GM23338 (cell line): ENCODE results near the gene THSD4. TPM values are rescaled to one million over a fixed set of nuclear protein-coding genes. Genes with fewer than 3 reads are reported as not detected.
A peak's percentile ranks its signal among the peaks of the same experiment; 100 is the strongest.

Experiments
- ATAC-seq: fragments of 200-7000 bp; cut with Tn5 transposase; 3 replicates; pipeline ENCODE4 v1.9.1; 2020
- DNase-seq: peaks from one replicate; pipeline ENCODE4 v3.0.0-alpha.2; 2015; ENCODE audit warnings: low spot score
- H2AFZ ChIP-seq: fragments of 200-600 bp; sonication (generic); 2 replicates; pipeline ENCODE4 v1.8.0; 2016; ENCODE audit warnings: antibody characterized with exemption, mild to moderate bottlenecking, moderate library complexity
- H3F3A ChIP-seq: fragments of 200-600 bp; sonication (generic); replicated peaks from 2 replicates; pipeline ENCODE4 v1.8.0; 2017; ENCODE audit warnings: antibody characterized with exemption, mixed run types, low read depth
- H3K27ac ChIP-seq: fragments of 200-600 bp; sonication (generic); 2 replicates; pipeline ENCODE4 v1.6.1; 2016; ENCODE audit warnings: low read depth
- H3K27me3 ChIP-seq: fragments of 200-600 bp; sonication (generic); 2 replicates; pipeline ENCODE4 v1.8.0; 2016; ENCODE audit warnings: mild to moderate bottlenecking, mixed run types, moderate library complexity; ENCODE audit not compliant: insufficient read depth
- H3K36me3 ChIP-seq: fragments of 200-600 bp; sonication (generic); 2 replicates; pipeline ENCODE4 v1.8.0; 2016; ENCODE audit warnings: mild to moderate bottlenecking; ENCODE audit not compliant: insufficient read depth
- H3K4me1 ChIP-seq: fragments of 200-600 bp; sonication (generic); 2 replicates; pipeline ENCODE4 v1.8.0; 2016; ENCODE audit warnings: mild to moderate bottlenecking, moderate library complexity; ENCODE audit not compliant: insufficient read depth
- H3K4me2 ChIP-seq: fragments of 200-600 bp; sonication (generic); 2 replicates; pipeline ENCODE4 v1.7.1; 2017; ENCODE audit warnings: mixed run types
- H3K4me3 ChIP-seq: fragments of 200-600 bp; sonication (generic); 2 replicates; pipeline ENCODE4 v1.6.1; 2016; ENCODE audit warnings: mixed run types
- H3K79me2 ChIP-seq: fragments of 200-600 bp; sonication (generic); replicated peaks from 2 replicates; pipeline ENCODE4 v1.8.0; 2017; ENCODE audit warnings: mild to moderate bottlenecking; ENCODE audit not compliant: insufficient read depth
- H3K9me2 ChIP-seq: fragments of 200-600 bp; sonication (generic); 2 replicates; pipeline ENCODE4 v1.8.0; 2017; ENCODE audit not compliant: insufficient read depth
- H4K20me1 ChIP-seq: fragments of 200-600 bp; sonication (generic); replicated peaks from 2 replicates; pipeline ENCODE4 v1.8.0; 2017; ENCODE audit warnings: mild to moderate bottlenecking; ENCODE audit not compliant: insufficient read depth
- H3K27ac Mint-ChIP-seq: 2 replicates; pipeline ENCODE4 v1.8.0; 2020; ENCODE audit warnings: inconsistent platforms, mild to moderate bottlenecking, moderate library complexity, mixed read lengths
- H3K27me3 Mint-ChIP-seq: 3 replicates; pipeline ENCODE4 v1.8.0; 2022; ENCODE audit warnings: low read depth, mild to moderate bottlenecking, moderate library complexity, mixed read lengths, inconsistent platforms; ENCODE audit not compliant: insufficient read depth, poor library complexity
- H3K36me3 Mint-ChIP-seq: 3 replicates; pipeline ENCODE4 v1.8.0; 2021; ENCODE audit warnings: low read depth, mild to moderate bottlenecking, inconsistent platforms, moderate library complexity, mixed read lengths
- H3K4me1 Mint-ChIP-seq: 3 replicates; pipeline ENCODE4 v1.8.0; 2020; ENCODE audit warnings: mild to moderate bottlenecking, inconsistent platforms, mixed read lengths
- H3K4me3 Mint-ChIP-seq: 3 replicates; pipeline ENCODE4 v1.8.0; 2021; ENCODE audit warnings: moderate library complexity, mild to moderate bottlenecking, inconsistent platforms, mixed read lengths
- H3K9me3 Mint-ChIP-seq: 3 replicates; pipeline ENCODE4 v1.8.0; 2020; ENCODE audit warnings: moderate library complexity, mild to moderate bottlenecking, inconsistent platforms, mixed read lengths
- CREB1 ChIP-seq: fragments of 250-450 bp; sonication (Bioruptor Pico); IDR thresholded peaks from 2 replicates; pipeline ENCODE4 v1.5.0; 2020; ENCODE audit warnings: low read depth, mild to moderate bottlenecking, moderate library complexity
- ETS1 ChIP-seq: IDR thresholded peaks from 2 replicates; pipeline ENCODE4 v1.6.1; 2016; ENCODE audit warnings: antibody characterized with exemption
- EZH2 ChIP-seq: fragments of 200-600 bp; sonication (generic); IDR thresholded peaks from one replicate; pipeline ENCODE4 v1.8.0; 2017; ENCODE audit warnings: antibody characterized with exemption, mild to moderate bottlenecking, low read depth; ENCODE audit not compliant: unreplicated experiment
- EZH2phosphoT487 ChIP-seq: fragments of 200-600 bp; sonication (generic); IDR thresholded peaks from one replicate; pipeline ENCODE4 v1.8.1; 2018; ENCODE audit warnings: antibody characterized with exemption; ENCODE audit not compliant: unreplicated experiment
- NANOG ChIP-seq: IDR thresholded peaks from 2 replicates; pipeline ENCODE4 v1.6.1; 2016; ENCODE audit warnings: antibody characterized with exemption, borderline replicate concordance
- POLR2AphosphoS5 ChIP-seq: IDR thresholded peaks from 2 replicates; pipeline ENCODE4 v1.6.1; 2016; ENCODE audit warnings: antibody characterized with exemption, low read depth
- STAT1 ChIP-seq: IDR thresholded peaks from one replicate; pipeline ENCODE4 v1.6.1; 2016; ENCODE audit warnings: antibody characterized with exemption; ENCODE audit not compliant: unreplicated experiment
- ZNF331 ChIP-seq: fragments of 250-450 bp; sonication (Bioruptor Pico); IDR thresholded peaks from 2 replicates; pipeline ENCODE4 v1.5.0; 2020; ENCODE audit warnings: low read depth, mild to moderate bottlenecking, moderate library complexity
- polyA plus RNA-seq: library from polyadenylated mRNA; unstranded; fragments of >200 nt; fragmentation: Nextera tagmentation; extraction: Ambion mirVana; gene quantifications from 2 replicates; pipeline ENCODE4 v1.2.1, GENCODE V29; 2016
- total RNA-seq: library from RNA; depleted of rRNA; stranded (reverse); fragments of >200 nt; shearing (Covaris generic); gene quantifications from 2 replicates; pipeline ENCODE4 v1.2.3, GENCODE V29; 2014
- TF ChIP-seq, protein P1 (sequence below), 2 experiments: fragments of 200-600 bp in 1 of 2; sonication (generic) in 1 of 2; conservative IDR thresholded peaks; 2 replicates each; pipeline versions ENCODE4 v1.5.1 to v1.6.1; 2016 to 2017; ENCODE audit warnings: antibody characterized with exemption in 2 of 2, low read depth in 2 of 2, mild to moderate bottlenecking in 2 of 2, moderate library complexity in 1 of 2
- TF ChIP-seq, protein P2 (sequence below): fragments of 250-450 bp; sonication (Bioruptor Pico); IDR thresholded peaks from 2 replicates; pipeline ENCODE4 v1.5.0; 2020; ENCODE audit warnings: mild to moderate bottlenecking, moderate library complexity

Gene THSD4
- total and polyA plus RNA-seq, 2 experiments from 2014 or later: 2.0 to 7.4 TPM

DNA sequence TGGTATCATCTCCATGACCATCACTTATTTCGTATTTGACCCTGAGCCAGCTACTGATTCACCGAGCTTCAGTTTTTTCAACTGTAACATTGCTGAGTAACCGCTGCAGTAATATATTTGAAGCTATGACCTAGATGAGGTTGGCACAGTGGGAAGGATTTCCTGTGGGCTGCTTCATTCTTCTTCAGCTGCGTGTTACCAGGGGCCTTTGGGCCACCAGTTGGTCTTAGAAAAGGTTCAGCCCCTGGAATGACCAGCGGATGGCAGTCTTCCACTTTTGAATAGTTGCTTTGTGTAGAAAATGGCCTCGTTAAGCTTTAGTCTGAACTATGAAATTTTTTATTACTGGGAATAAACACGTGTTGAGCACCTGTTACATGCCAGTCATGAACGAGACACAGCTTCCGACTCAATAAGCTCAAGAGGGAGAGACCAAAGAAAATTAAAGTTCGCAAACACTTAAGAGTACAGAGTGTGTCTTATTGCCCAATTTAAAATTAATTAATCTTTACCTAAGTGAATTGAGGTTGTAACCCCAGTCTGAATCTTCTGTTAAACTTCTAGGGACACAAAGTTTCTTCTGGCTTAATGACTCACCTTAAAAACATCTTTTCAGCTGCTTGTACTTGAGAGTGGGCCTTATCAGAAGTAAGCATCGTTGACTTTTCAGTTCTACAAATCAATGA, 637.5 kb downstream of the THSD4 start:
- H3F3A ChIP-seq: no peaks in the 10 kb centered on the region
- no peaks in the 10 kb centered on the region for H3K4me1 ChIP-seq
- no peak for TF ChIP-seq ZNF331
- TF ChIP-seq, protein P1, sequence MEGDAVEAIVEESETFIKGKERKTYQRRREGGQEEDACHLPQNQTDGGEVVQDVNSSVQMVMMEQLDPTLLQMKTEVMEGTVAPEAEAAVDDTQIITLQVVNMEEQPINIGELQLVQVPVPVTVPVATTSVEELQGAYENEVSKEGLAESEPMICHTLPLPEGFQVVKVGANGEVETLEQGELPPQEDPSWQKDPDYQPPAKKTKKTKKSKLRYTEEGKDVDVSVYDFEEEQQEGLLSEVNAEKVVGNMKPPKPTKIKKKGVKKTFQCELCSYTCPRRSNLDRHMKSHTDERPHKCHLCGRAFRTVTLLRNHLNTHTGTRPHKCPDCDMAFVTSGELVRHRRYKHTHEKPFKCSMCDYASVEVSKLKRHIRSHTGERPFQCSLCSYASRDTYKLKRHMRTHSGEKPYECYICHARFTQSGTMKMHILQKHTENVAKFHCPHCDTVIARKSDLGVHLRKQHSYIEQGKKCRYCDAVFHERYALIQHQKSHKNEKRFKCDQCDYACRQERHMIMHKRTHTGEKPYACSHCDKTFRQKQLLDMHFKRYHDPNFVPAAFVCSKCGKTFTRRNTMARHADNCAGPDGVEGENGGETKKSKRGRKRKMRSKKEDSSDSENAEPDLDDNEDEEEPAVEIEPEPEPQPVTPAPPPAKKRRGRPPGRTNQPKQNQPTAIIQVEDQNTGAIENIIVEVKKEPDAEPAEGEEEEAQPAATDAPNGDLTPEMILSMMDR (conservative IDR thresholded peaks at IDR 0.05; ENCODE audit: low read depth in 2 of 2): peak; percentile 73 to 74
- H3K9me2 ChIP-seq: no peaks in the 10 kb centered on the region; the same call in 1 of the 2 replicates
- Mint-ChIP-seq H3K4me3 (no peak overlapping the region), H3K27me3 (peaks cover 9% of the 10 kb centered on the region), H3K27ac (no peak overlapping the region), H3K36me3 (no peaks in the 10 kb centered on the region), H3K4me1 (no peaks in the 10 kb centered on the region), H3K9me3 (peaks cover 4% of the 10 kb centered on the region; the same call in 2 of the 3 replicates)
- H3K36me3 ChIP-seq: no peaks in the 10 kb centered on the region
- H4K20me1 ChIP-seq: no peaks in the 10 kb centered on the region
- no peak overlapping the region for H2AFZ ChIP-seq
- H3K4me2 ChIP-seq: no peak overlapping the region
- H3K4me3 ChIP-seq: no peak overlapping the region
- no peak overlapping the region for H3K27ac ChIP-seq
- DNase-seq (peak; percentile 70), ATAC-seq (peak; percentile 76)
- no peaks in the 10 kb centered on the region for H3K79me2 ChIP-seq
- no peaks in the 10 kb centered on the region for H3K27me3 ChIP-seq

- Mint-ChIP-seq H3K4me1 (no peaks in the 10 kb centered on the region), H3K4me3 (no peak overlapping the region), H3K36me3 (no peaks in the 10 kb centered on the region), H3K27me3 (peaks cover 6% of the 10 kb centered on the region), H3K9me3 (peaks cover 4% of the 10 kb centered on the region; the same call in 2 of the 3 replicates), H3K27ac (no peak overlapping the region)
- TF ChIP-seq CREB1 (CRISPR knock-in tag) (no peak), EZH2phosphoT487 (no peak), ZNF331 (no peak), ETS1 (no peak), EZH2 (no peak), POLR2AphosphoS5 (no peak), STAT1 (no peak), NANOG (no peak)
- TF ChIP-seq, protein P2, sequence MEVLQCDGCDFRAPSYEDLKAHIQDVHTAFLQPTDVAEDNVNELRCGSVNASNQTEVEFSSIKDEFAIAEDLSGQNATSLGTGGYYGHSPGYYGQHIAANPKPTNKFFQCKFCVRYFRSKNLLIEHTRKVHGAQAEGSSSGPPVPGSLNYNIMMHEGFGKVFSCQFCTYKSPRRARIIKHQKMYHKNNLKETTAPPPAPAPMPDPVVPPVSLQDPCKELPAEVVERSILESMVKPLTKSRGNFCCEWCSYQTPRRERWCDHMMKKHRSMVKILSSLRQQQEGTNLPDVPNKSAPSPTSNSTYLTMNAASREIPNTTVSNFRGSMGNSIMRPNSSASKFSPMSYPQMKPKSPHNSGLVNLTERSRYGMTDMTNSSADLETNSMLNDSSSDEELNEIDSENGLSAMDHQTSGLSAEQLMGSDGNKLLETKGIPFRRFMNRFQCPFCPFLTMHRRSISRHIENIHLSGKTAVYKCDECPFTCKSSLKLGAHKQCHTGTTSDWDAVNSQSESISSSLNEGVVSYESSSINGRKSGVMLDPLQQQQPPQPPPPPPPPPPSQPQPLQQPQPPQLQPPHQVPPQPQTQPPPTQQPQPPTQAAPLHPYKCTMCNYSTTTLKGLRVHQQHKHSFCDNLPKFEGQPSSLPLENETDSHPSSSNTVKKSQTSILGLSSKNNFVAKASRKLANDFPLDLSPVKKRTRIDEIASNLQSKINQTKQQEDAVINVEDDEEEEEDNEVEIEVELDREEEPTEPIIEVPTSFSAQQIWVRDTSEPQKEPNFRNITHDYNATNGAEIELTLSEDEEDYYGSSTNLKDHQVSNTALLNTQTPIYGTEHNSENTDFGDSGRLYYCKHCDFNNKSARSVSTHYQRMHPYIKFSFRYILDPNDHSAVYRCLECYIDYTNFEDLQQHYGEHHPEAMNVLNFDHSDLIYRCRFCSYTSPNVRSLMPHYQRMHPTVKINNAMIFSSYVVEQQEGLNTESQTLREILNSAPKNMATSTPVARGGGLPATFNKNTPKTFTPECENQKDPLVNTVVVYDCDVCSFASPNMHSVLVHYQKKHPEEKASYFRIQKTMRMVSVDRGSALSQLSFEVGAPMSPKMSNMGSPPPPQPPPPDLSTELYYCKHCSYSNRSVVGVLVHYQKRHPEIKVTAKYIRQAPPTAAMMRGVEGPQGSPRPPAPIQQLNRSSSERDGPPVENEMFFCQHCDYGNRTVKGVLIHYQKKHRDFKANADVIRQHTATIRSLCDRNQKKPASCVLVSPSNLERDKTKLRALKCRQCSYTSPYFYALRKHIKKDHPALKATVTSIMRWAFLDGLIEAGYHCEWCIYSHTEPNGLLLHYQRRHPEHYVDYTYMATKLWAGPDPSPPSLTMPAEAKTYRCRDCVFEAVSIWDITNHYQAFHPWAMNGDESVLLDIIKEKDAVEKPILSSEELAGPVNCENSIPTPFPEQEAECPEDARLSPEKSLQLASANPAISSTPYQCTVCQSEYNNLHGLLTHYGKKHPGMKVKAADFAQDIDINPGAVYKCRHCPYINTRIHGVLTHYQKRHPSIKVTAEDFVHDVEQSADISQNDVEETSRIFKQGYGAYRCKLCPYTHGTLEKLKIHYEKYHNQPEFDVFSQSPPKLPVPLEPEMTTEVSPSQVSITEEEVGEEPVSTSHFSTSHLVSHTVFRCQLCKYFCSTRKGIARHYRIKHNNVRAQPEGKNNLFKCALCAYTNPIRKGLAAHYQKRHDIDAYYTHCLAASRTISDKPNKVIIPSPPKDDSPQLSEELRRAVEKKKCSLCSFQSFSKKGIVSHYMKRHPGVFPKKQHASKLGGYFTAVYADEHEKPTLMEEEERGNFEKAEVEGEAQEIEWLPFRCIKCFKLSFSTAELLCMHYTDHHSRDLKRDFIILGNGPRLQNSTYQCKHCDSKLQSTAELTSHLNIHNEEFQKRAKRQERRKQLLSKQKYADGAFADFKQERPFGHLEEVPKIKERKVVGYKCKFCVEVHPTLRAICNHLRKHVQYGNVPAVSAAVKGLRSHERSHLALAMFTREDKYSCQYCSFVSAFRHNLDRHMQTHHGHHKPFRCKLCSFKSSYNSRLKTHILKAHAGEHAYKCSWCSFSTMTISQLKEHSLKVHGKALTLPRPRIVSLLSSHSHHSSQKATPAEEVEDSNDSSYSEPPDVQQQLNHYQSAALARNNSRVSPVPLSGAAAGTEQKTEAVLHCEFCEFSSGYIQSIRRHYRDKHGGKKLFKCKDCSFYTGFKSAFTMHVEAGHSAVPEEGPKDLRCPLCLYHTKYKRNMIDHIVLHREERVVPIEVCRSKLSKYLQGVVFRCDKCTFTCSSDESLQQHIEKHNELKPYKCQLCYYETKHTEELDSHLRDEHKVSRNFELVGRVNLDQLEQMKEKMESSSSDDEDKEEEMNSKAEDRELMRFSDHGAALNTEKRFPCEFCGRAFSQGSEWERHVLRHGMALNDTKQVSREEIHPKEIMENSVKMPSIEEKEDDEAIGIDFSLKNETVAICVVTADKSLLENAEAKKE (CRISPR knock-in tag): no peak
- H3K4me1 ChIP-seq: no peaks in the 10 kb centered on the region
- no peaks in the 10 kb centered on the region for H3K27me3 ChIP-seq
- H3K36me3 ChIP-seq: no peaks in the 10 kb centered on the region
- H3K4me3 ChIP-seq: no peak overlapping the region
- H2AFZ ChIP-seq: no peak overlapping the region
- ATAC-seq (no peak), DNase-seq (no peak)
- no peak overlapping the region for H3K4me2 ChIP-seq
- no peaks in the 10 kb centered on the region for H4K20me1 ChIP-seq
- no peak overlapping the region for H3K27ac ChIP-seq
- H3F3A ChIP-seq: no peaks in the 10 kb centered on the region
- no peaks in the 10 kb centered on the region for H3K79me2 ChIP-seq
- no peaks in the 10 kb centered on the region; the same call in 1 of the 2 replicates for H3K9me2 ChIP-seq
These were observed 638.1 kb downstream of the THSD4 start for GRCh38 chr15:71753346-71753745.
